GM12872 (cell line): Measurements from ENCODE around the gene ZNF783.

Experiments
- TF ChIP-seq, protein P1 (sequence below): IDR thresholded peaks from 3 replicates; pipeline ENCODE4 v1.5.1; 2011; ENCODE audit warnings: low read depth, mild to moderate bottlenecking, low read length, moderate library complexity; ENCODE audit not compliant: insufficient read depth

The ZNF783 gene

DNA sequence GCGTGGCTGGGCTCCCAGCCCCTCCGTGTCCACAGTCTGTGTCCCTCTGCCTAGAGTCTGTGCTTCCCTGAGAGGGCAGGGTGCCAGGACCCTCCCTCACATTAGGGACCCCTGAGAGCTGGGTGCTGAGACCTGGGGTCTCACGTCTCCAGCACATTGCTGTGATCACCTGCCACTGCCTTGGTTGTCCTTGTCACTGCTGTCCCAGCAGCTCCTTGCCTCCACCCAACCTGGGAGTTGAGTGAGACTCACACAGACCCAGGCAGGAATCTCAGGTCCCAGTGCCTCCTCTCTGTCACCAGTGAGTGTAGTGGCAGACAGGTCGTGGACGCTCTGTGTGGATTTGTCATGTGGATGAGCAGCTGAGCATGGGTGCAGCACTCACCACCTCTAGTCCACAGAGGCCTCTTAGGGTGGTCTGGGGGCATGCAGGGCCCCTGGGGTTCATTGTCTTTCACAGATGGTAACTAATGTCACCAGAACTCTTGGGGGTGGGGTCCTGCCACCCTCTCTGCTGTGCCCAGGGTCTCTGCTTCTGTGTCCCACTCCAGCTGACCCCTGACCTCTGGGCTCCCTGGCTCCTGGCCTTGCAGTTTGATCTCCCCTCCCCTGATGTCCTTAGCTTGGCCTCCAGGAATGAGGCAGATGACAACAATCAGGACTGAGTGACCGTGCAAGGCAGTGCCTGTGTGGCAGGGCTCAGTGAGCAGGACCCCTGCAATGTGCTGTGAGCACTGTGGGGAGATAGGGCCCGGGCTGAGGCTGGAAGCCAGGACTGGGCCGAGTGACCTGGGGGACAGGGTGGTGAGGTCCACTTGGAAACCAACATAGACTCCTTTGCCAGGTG lies 18.9 kb downstream of the ZNF783 start:
- TF ChIP-seq, protein P1, sequence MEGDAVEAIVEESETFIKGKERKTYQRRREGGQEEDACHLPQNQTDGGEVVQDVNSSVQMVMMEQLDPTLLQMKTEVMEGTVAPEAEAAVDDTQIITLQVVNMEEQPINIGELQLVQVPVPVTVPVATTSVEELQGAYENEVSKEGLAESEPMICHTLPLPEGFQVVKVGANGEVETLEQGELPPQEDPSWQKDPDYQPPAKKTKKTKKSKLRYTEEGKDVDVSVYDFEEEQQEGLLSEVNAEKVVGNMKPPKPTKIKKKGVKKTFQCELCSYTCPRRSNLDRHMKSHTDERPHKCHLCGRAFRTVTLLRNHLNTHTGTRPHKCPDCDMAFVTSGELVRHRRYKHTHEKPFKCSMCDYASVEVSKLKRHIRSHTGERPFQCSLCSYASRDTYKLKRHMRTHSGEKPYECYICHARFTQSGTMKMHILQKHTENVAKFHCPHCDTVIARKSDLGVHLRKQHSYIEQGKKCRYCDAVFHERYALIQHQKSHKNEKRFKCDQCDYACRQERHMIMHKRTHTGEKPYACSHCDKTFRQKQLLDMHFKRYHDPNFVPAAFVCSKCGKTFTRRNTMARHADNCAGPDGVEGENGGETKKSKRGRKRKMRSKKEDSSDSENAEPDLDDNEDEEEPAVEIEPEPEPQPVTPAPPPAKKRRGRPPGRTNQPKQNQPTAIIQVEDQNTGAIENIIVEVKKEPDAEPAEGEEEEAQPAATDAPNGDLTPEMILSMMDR: no peak

DNA sequence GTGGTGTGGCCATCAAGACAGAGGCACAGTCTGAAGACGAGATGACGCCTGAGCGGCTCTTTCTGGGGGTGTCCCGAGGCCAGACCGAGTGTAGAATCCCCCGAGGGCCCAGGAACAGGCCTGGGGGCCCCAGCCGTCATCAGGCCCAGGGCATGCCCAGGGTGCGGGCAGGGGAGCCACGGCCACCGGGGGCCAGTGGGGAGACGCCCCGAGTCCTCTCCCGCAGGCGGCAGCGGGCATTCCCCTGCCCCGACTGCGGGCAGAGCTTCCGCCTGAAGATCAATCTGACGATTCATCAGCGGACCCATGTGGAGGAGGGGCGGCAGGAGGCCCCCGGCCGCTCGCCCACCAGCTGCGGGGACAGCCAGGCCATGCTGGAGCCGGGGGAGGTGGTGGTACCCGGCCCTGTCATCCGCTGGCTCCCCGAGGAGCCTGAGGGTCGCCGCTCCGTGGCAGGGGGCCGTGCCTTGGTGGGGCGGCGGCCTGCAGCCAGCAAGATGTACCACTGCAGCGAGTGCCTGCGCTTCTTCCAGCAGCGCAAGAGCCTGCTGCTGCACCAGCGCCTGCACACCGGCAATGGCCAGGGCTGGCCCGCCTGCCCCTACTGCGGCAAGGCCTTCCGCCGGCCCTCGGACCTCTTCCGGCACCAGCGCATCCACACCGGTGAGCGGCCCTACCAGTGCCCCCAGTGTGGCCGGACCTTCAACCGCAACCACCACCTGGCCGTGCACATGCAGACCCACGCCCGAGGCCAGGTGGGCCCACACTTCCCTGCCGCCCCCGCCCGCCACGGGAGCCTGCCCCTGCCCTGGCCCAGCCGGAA lies 19.7 kb downstream of the ZNF783 start:
- TF ChIP-seq, protein P1: no peak

DNA sequence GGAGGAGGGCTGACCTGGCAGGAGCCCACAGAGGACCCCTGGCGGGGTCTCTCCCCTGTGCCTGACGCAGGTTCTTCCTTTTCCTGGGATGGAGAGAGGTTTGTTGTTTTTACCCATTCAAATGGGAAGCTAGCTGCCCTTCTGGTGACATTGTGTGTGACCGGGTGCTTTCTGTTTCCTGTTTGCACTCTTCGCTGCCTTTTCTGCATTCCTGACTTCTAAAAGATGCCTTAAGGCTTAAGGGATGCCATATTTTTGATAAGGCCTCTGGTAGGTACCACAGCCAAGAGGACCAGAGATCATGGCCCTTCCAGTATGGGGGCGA lies 20.3 kb downstream of the ZNF783 start:
- TF ChIP-seq, protein P1: no peak

DNA sequence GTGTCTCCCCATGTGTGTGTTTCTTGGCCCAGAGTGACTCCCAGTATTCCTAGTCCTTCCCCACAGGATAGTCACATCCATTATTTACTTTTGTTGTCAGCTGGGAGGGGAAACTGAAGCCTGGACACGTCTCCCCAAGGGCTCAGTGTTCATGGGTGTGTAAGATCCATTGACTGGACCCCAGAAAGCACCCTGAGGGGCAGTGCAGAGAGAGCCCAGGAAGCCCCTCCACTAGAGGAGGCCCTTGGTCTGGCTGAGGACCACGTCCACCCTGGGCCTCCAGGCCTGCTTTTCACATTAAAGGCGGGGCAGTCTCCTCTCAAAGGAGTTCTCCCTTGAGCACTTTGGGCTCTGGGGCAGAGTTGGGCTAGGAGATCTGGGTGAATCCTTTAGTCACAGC lies 21.3 kb downstream of the ZNF783 start:
- TF ChIP-seq, protein P1: no peak

- TF ChIP-seq, protein P1: no peak
These were observed 22.3 kb downstream of the ZNF783 start for GRCh38 chr7:149284343-149284742.

DNA sequence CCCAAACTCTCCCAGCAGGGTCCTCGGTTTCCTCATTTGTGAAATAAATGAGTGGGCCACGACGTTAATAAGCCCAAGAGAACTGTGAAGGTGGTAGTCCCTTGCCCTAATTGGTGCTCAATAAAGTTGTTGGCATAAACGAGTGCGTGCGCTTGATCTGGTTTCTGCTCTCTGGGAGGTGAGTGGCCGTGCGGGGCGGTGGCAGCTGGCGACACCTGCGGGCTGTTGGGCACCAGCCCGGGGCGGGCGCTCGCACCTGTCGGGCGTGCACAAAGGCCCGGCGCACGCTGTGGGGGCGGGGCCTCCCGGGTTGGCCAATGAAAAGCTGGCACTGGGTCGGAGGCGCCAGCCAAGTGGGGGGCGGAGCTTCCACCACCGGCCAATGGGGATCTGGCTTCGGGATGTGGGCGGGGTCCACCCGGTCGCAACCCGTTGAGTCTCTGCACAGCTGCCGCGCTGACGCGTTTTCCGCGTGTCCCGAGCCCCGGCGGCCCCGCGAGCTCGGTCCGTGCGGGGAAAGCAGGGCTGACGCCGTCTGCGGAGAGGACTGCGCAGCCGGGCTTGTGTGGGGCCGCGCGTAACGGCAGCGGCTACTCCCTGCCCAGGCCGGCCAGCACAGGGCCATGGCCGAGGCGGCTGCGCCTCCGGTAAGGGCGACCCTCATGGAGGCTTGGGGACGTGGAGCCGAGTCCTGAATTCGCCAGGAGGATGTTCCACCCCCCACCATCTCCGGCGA lies 23.0 kb downstream of the ZNF783 start:
- TF ChIP-seq, protein P1: no peak

GRCh38 chr7:149285603-149286002 lies 23.6 kb downstream of the ZNF783 start:
- TF ChIP-seq, protein P1: no peak
